ENCODE results near the gene MAD2L1BP.

Gene MAD2L1BP

DNA sequence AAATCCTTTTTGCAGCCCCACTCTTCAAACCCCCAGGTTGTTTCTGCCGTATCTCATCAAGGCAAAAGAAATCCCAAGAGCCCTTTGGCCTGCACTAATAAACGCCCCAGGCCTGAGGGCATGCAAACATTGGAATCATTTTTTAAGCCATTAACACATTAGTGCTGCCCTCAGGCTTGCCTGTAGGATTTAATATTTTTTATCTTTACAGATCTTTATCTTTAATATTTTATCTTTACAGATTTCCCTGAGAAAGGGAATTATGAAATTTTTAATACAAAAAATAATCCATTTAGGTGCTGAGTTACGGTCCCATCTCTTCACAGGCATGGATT lies 21.3 kb upstream of the MAD2L1BP start:
- Histone ChIP-seq H3K36me3 (replicated peaks) (peaks cover 41% of the 10 kb centered on the region), H3K27me3 (replicated peaks) (no peaks in the 10 kb centered on the region), H3K27ac (no peak overlapping the region), H3K4me3 (ENCODE audit: low read depth, low read length) (no peak overlapping the region)
- DNase-seq, result no peak
- TF ChIP-seq CTCF (IDR thresholded peaks at IDR 0.05; ENCODE audit: low read depth, low read length, missing control alignments), result no peak
- in situ Hi-C loops (cut with HindIII; ENCODE audit: low pct_ligation_motif_present, low sequenced_read_pairs), result no loop called here

- H3K4me3 ChIP-seq (ENCODE audit: low read depth, low read length), result no peak overlapping the region
- in situ Hi-C loops (cut with HindIII; ENCODE audit: low pct_ligation_motif_present, low sequenced_read_pairs), result no loop called here
- TF ChIP-seq CTCF (IDR thresholded peaks at IDR 0.05; ENCODE audit: low read depth, low read length, missing control alignments), result no peak
- no peak overlapping the region for H3K27ac ChIP-seq
- no peaks in the 10 kb centered on the region for H3K27me3 ChIP-seq (replicated peaks)
- no peak for DNase-seq
- H3K36me3 ChIP-seq (replicated peaks), result peaks cover 53% of the 10 kb centered on the region
Observed at GRCh38 chr6:43616725-43617472, 18.7 kb upstream of the MAD2L1BP start.

GRCh38 chr6:43621078-43621835 lies 14.4 kb upstream of the MAD2L1BP start:
- Histone ChIP-seq H3K36me3 (replicated peaks) (peaks cover 67% of the 10 kb centered on the region), H3K4me3 (ENCODE audit: low read depth, low read length) (no peak overlapping the region), H3K27me3 (replicated peaks) (no peaks in the 10 kb centered on the region), H3K27ac (no peak overlapping the region)
- no peak for TF ChIP-seq CTCF (IDR thresholded peaks at IDR 0.05; ENCODE audit: low read depth, low read length, missing control alignments)
- in situ Hi-C loops (cut with HindIII; ENCODE audit: low pct_ligation_motif_present, low sequenced_read_pairs), result no loop called here
- no peak for DNase-seq

DNA sequence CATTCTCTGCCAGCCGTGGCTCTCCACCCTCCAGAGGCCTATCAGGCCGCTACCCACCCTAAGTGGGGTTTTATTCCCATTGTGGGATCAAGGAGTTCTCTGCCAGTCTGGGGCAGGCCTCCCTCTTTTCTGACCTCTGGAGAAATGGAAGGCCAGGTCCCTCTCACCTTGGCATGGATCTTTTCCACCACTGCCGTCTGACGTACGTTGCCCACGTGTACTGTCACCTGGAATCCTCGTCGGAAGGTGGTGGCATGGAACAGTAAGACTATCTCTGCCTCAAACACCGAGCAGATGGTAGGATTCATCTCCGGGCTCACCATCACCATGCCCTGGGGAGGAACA lies 13.8 kb upstream of the MAD2L1BP start:
- Histone ChIP-seq H3K27ac (no peak overlapping the region), H3K27me3 (replicated peaks) (no peaks in the 10 kb centered on the region), H3K4me3 (ENCODE audit: low read depth, low read length) (no peak overlapping the region), H3K36me3 (replicated peaks) (peaks cover 71% of the 10 kb centered on the region)
- no peak for DNase-seq
- TF ChIP-seq CTCF (IDR thresholded peaks at IDR 0.05; ENCODE audit: low read depth, low read length, missing control alignments), result no peak
- in situ Hi-C loops (cut with HindIII; ENCODE audit: low pct_ligation_motif_present, low sequenced_read_pairs), result no loop called here

DNA sequence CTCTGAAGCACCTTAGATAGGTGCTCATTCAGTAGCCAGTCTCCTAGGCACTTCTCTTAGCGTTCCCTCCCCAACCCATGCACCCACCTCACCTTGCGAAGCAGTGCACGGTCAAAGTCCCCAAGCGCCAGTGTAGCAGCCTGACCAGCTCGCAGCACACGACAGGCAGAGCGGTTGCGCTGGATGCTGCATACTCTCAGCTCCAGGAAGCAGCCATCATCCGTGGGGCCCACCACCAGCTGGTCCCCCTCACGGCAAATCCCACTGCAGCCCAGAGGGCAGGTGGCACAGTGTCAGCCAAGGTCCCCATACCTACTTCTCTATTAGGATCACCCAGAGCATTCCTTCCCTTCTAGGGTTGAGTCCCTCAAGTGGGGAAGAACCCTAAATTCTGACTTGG lies 13.1 kb upstream of the MAD2L1BP start:
- H3K27ac ChIP-seq, result no peak overlapping the region
- TF ChIP-seq CTCF (IDR thresholded peaks at IDR 0.05; ENCODE audit: low read depth, low read length, missing control alignments), result no peak
- in situ Hi-C loops (cut with HindIII; ENCODE audit: low pct_ligation_motif_present, low sequenced_read_pairs), result no loop called here
- no peaks in the 10 kb centered on the region for H3K27me3 ChIP-seq (replicated peaks)
- DNase-seq, result no peak
- peaks cover 73% of the 10 kb centered on the region for H3K36me3 ChIP-seq (replicated peaks)
- no peak overlapping the region for H3K4me3 ChIP-seq (ENCODE audit: low read depth, low read length)
